Neural crest cell (in vitro differentiated cells): ENCODE results near the gene RASAL2. TPM values are rescaled to one million over a fixed set of nuclear protein-coding genes. Genes with fewer than 3 reads are reported as not detected.
A peak's percentile ranks its signal among the peaks of the same experiment; 100 is the strongest.

ENCODE experiments used
- DNase-seq: peaks from one replicate; pipeline ENCODE4 v3.0.0; 2021; ENCODE audit warnings: low read depth, mixed read lengths, low spot score
- H3K27ac Mint-ChIP-seq: one replicate; pipeline ENCODE4 v1.8.0; 2021; ENCODE audit warnings: mild to moderate bottlenecking, mixed read lengths; ENCODE audit not compliant: unreplicated experiment
- H3K27me3 Mint-ChIP-seq: 2 replicates; pipeline ENCODE4 v1.8.0; 2021; ENCODE audit warnings: low read depth, mild to moderate bottlenecking, mixed read lengths
- H3K36me3 Mint-ChIP-seq: 2 replicates; pipeline ENCODE4 v1.8.0; 2021; ENCODE audit warnings: low read depth, mild to moderate bottlenecking, mixed read lengths
- H3K4me1 Mint-ChIP-seq: 2 replicates; pipeline ENCODE4 v1.8.0; 2021; ENCODE audit warnings: mixed read lengths
- H3K4me3 Mint-ChIP-seq: one replicate; pipeline ENCODE4 v1.8.0; 2021; ENCODE audit warnings: mild to moderate bottlenecking, mixed read lengths
- H3K9me3 Mint-ChIP-seq: 2 replicates; pipeline ENCODE4 v1.8.0; 2021; ENCODE audit warnings: mixed read lengths
- total RNA-seq: library from RNA; stranded (reverse); gene quantifications from 2 replicates; pipeline ENCODE4 v1.2.1, GENCODE V29; 2021
- TF ChIP-seq, protein P1 (sequence below): fragments of 200-600 bp; sonication (generic); conservative IDR thresholded peaks from 2 replicates; pipeline ENCODE4 v1.5.0; 2021; ENCODE audit warnings: antibody characterized with exemption, mild to moderate bottlenecking

Gene RASAL2
- total RNA-seq, 1 donor from 2014 or later = 20.9 TPM

- no peak for DNase-seq
- no peaks in the 10 kb centered on the region for H3K36me3 Mint-ChIP-seq
- no peak overlapping the region for H3K4me3 Mint-ChIP-seq
- H3K27me3 Mint-ChIP-seq = no peaks in the 10 kb centered on the region
- no peaks in the 10 kb centered on the region for H3K9me3 Mint-ChIP-seq
- no peak overlapping the region for H3K27ac Mint-ChIP-seq
- TF ChIP-seq, protein P1, sequence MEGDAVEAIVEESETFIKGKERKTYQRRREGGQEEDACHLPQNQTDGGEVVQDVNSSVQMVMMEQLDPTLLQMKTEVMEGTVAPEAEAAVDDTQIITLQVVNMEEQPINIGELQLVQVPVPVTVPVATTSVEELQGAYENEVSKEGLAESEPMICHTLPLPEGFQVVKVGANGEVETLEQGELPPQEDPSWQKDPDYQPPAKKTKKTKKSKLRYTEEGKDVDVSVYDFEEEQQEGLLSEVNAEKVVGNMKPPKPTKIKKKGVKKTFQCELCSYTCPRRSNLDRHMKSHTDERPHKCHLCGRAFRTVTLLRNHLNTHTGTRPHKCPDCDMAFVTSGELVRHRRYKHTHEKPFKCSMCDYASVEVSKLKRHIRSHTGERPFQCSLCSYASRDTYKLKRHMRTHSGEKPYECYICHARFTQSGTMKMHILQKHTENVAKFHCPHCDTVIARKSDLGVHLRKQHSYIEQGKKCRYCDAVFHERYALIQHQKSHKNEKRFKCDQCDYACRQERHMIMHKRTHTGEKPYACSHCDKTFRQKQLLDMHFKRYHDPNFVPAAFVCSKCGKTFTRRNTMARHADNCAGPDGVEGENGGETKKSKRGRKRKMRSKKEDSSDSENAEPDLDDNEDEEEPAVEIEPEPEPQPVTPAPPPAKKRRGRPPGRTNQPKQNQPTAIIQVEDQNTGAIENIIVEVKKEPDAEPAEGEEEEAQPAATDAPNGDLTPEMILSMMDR = no peak
- peaks cover 4% of the 10 kb centered on the region for H3K4me1 Mint-ChIP-seq
Measured at GRCh38 chr1:178495741-178496409, 402.0 kb downstream of the RASAL2 start.

DNA sequence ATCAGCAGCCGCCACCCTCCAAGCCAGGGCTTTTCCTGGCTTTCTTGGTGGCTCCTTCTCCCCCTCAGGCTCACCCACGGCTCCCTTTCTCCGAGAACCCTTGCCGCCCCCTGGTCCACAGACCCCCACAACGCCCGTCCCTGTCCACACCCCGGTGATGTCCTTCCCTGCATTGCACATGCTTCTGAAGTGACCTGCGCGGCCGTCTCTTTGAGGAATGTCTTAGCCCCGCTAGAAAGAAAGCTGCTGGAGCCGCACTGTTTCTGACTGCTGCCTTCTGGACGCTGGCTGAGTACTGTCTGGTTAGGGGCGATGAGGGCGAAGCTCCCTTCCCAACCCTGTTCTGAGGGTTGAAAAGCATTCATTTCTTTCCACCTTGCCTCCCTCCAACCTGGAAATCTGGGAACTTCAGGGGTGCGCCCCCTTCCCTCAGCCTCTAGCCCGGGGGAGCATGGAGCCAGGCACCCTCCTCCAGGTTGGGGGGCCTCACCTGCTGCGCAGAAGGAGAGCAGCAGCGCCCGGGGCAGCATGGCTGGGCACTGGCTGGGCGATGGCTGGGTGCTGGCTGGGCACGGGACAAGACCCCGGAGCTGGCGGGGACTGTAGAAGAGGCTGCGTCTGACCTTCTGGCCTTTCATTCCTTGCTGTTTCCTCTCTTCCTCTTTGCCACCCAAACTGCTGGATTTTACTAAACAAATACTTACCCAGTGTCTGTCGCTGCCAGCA, 402.7 kb downstream of the RASAL2 start, which contains the start of gene CLEC20A:
CLEC20A (minus strand) TSS at position 555 of the 726 bp plus-strand sequence; CDS start at position 530, 25 bp downstream.
- H3K36me3 Mint-ChIP-seq = no peaks in the 10 kb centered on the region
- no peak within 1 kb of the TSS for H3K4me3 Mint-ChIP-seq
- TF ChIP-seq, protein P1 = no peak
- peaks cover 5% of the 10 kb centered on the region for H3K4me1 Mint-ChIP-seq
- H3K27me3 Mint-ChIP-seq = no peaks in the 10 kb centered on the region
- peak within 1 kb of the TSS; percentile 53 for H3K27ac Mint-ChIP-seq
- no peaks in the 10 kb centered on the region for H3K9me3 Mint-ChIP-seq
- DNase-seq = no peak

DNA sequence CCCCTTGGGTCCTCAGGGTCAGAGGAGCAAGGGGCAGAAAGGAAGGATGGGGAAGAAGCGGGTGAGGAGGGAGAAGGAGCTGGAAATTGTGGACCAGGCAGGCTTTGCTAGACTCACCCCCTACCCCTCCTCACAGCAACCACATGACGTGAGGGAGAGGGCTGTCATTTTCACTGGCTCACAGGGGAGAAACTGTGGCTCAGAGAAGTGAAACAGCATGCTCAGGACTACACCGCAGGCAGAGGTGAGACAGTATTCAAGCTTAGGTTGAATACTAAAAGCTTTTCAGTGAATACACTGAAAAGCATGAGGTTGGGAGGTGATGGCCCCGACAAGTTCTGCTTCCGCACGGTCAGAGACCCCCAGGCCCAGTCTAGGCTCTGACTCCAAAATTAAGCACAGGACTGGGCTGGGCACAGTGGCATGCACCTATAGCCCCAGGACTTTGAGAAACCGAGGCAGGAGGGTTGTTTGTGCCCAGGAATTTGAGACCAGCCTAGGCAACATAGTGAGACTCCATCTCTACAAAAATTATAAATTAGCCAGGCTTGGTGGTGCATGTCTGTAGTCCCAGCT, 404.1 kb downstream of the RASAL2 start:
- Mint-ChIP-seq H3K4me1 (peaks cover 7% of the 10 kb centered on the region), H3K4me3 (no peak overlapping the region), H3K36me3 (no peaks in the 10 kb centered on the region), H3K27ac (no peak overlapping the region), H3K9me3 (no peaks in the 10 kb centered on the region), H3K27me3 (no peaks in the 10 kb centered on the region)
- TF ChIP-seq, protein P1 = no peak
- DNase-seq = no peak

- no peak overlapping the region for H3K4me3 Mint-ChIP-seq
- peaks cover 7% of the 10 kb centered on the region for H3K4me1 Mint-ChIP-seq
- no peaks in the 10 kb centered on the region for H3K9me3 Mint-ChIP-seq
- TF ChIP-seq, protein P1 = no peak
- no peaks in the 10 kb centered on the region for H3K27me3 Mint-ChIP-seq
- DNase-seq = no peak
- H3K27ac Mint-ChIP-seq = no peak overlapping the region
- H3K36me3 Mint-ChIP-seq = no peaks in the 10 kb centered on the region
Measured at GRCh38 chr1:178498896-178499675, 405.2 kb downstream of the RASAL2 start.

DNA sequence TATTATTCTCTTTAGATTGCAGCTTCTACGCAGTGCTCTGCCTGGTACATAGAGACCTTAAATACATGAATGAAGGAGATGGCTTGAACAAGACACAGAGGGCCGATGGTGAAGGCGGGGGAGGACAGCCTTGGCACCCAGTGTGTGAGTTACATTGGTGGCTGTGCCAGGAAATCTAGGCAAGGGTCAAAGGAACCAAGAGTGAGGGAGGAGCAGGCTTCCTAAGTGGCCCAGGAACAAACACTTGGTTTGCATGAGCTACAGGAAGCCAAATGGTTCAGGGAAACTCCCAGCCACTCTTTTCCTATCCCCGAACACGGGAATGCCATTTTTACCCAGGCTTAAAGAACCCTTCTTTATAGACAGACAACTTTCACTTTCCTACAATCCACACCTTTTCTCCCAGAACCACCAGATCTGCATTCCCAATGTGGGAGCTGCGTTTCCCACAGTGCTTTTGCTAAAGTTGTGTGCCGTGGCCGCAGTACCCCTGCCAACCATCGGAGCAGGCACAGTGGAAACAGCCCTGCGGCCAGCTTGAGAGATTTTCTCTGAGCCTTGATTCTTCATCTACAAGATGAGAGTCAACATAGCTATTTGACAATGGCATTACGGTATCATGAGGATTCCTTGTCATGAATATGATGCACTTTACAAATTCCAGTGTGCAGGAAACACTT, 406.3 kb downstream of the RASAL2 start:
- H3K27me3 Mint-ChIP-seq = no peaks in the 10 kb centered on the region
- TF ChIP-seq, protein P1 = peak; percentile 43
- H3K4me1 Mint-ChIP-seq = peaks cover 7% of the 10 kb centered on the region
- no peaks in the 10 kb centered on the region for H3K9me3 Mint-ChIP-seq
- no peak overlapping the region for H3K4me3 Mint-ChIP-seq
- no peak overlapping the region for H3K27ac Mint-ChIP-seq
- no peak for DNase-seq
- H3K36me3 Mint-ChIP-seq = no peaks in the 10 kb centered on the region
